B cell (primary cell): ENCODE data around the gene MYG1. TPM values are rescaled to one million over a fixed set of nuclear protein-coding genes. Genes with fewer than 3 reads are reported as not detected.

Experiments used
- ATAC-seq: fragments of 200-7000 bp; cut with Tn5 transposase; one replicate; pipeline ENCODE4 v1.10.0; 2021; ENCODE audit warnings: low read depth, mild to moderate bottlenecking, moderate number of reproducible peaks, moderate library complexity
- CTCF ChIA-PET: fragments of 350-600 bp; sonication (Branson Sonifier 250); formaldehyde crosslinking; loops from one replicate; lab custom pipeline; 2021; ENCODE audit warnings: antibody characterized with exemption, inconsistent platforms; lab: Charles Lee
- POLR2A ChIA-PET: fragments of 350-600 bp; sonication (Branson Sonifier 250); formaldehyde crosslinking; loops from one replicate; lab custom pipeline; 2021; ENCODE audit warnings: antibody characterized with exemption; lab: Charles Lee
- DNase-seq: peaks from one replicate; pipeline ENCODE4 v3.0.0; 2013
- H2AFZ ChIP-seq: 2 replicates; pipeline ENCODE4 v1.6.1; 2012; ENCODE audit warnings: mild to moderate bottlenecking, low read depth, low read length; ENCODE audit not compliant: insufficient read depth, poor library complexity, severe bottlenecking
- H3K27ac ChIP-seq, 2 donors: 1 replicate in 1 of 2; 2 replicates in 1 of 2; pipeline ENCODE4 v1.5.1; 2012 to 2013; ENCODE audit warnings: low read length in 2 of 2, mild to moderate bottlenecking in 2 of 2, moderate library complexity in 1 of 2
- H3K27me3 ChIP-seq, 4 experiments: fragments of 200-600 bp in 1 of 4; sonication (generic) in 1 of 4; replicated peaks in 1 of 4; 1 replicate in 2 of 4; 2 replicates in 2 of 4; pipeline versions ENCODE4 v1.6.1 to v1.7.0; 2013 to 2016; ENCODE audit warnings: low read length in 3 of 4, mild to moderate bottlenecking in 2 of 4, mixed read lengths in 1 of 4, moderate library complexity in 1 of 4; ENCODE audit not compliant: insufficient read depth in 4 of 4, control insufficient read depth in 3 of 4; ENCODE audit errors: control extremely low read depth in 1 of 4
- H3K36me3 ChIP-seq, 2 experiments: replicated peaks in 1 of 2; 1 replicate in 1 of 2; 2 replicates in 1 of 2; pipeline versions ENCODE4 v1.6.1 to v1.7.1; 2013; ENCODE audit warnings: low read length in 1 of 2; ENCODE audit not compliant: insufficient read depth in 2 of 2, control insufficient read depth in 1 of 2; ENCODE audit errors: control extremely low read depth in 1 of 2, extremely low read depth in 1 of 2
- H3K4me1 ChIP-seq, 2 donors: fragments of 200-600 bp in 1 of 2; sonication (generic) in 1 of 2; 1 replicate in 1 of 2; 2 replicates in 1 of 2; pipeline versions ENCODE4 v1.5.1 to v1.6.1; 2013 to 2017; ENCODE audit warnings: low read length in 2 of 2; ENCODE audit not compliant: control insufficient read depth in 2 of 2, insufficient read depth in 2 of 2
- H3K4me2 ChIP-seq: replicated peaks from 2 replicates; pipeline ENCODE3; 2012; ENCODE audit warnings: mild to moderate bottlenecking, low read depth, low read length; ENCODE audit not compliant: poor library complexity, severe bottlenecking
- H3K4me3 ChIP-seq, 5 experiments: fragments of 200-600 bp in 1 of 5; sonication (generic) in 1 of 5; 1 replicate in 3 of 5; 2 replicates in 2 of 5; pipeline versions ENCODE4 v1.5.1 to v1.7.0; 2011 to 2016; ENCODE audit warnings: low read length in 4 of 5, mild to moderate bottlenecking in 4 of 5, low read depth in 2 of 5, control low read depth in 1 of 5, moderate library complexity in 1 of 5; ENCODE audit not compliant: insufficient read depth in 1 of 5; ENCODE audit errors: control extremely low read depth in 1 of 5, extremely low read depth in 1 of 5
- H3K79me2 ChIP-seq: fragments of 200-600 bp; sonication (generic); one replicate; pipeline ENCODE4 v1.6.0; 2016; ENCODE audit warnings: low read length; ENCODE audit not compliant: control insufficient read depth, insufficient read depth
- H3K9ac ChIP-seq: fragments of 200-600 bp; sonication (generic); 2 replicates; pipeline ENCODE4 v1.6.1; 2017; ENCODE audit warnings: mild to moderate bottlenecking, low read length, moderate library complexity
- H3K9me3 ChIP-seq, 3 donors: one replicate each; pipeline versions ENCODE4 v1.6.1 to v1.7.1; 2013; ENCODE audit warnings: low read length in 2 of 3; ENCODE audit not compliant: control insufficient read depth in 2 of 3, insufficient read depth in 1 of 3; ENCODE audit errors: control extremely low read depth in 1 of 3
- H4K20me1 ChIP-seq: 2 replicates; pipeline ENCODE4 v1.6.0; 2012; ENCODE audit warnings: mild to moderate bottlenecking, low read length; ENCODE audit not compliant: insufficient read depth, control insufficient read depth, poor library complexity, severe bottlenecking
- H3K27ac Mint-ChIP-seq: one replicate; pipeline ENCODE4 v1.8.0; 2021; ENCODE audit warnings: mixed read lengths
- H3K27me3 Mint-ChIP-seq: one replicate; pipeline ENCODE4 v1.8.0; 2021; ENCODE audit warnings: mixed read lengths
- H3K4me1 Mint-ChIP-seq: one replicate; pipeline ENCODE4 v1.8.0; 2021; ENCODE audit warnings: mixed read lengths
- H3K4me3 Mint-ChIP-seq: one replicate; pipeline ENCODE4 v1.8.0; 2021; ENCODE audit warnings: mixed read lengths
- H3K9me3 Mint-ChIP-seq: one replicate; pipeline ENCODE4 v1.8.0; 2022; ENCODE audit warnings: mixed read lengths; ENCODE audit not compliant: insufficient read depth
- CTCF ChIP-seq: fragments of 200-600 bp; IDR thresholded peaks from one replicate; pipeline ENCODE4 v1.8.0; 2022; ENCODE audit warnings: antibody characterized with exemption, mild to moderate bottlenecking
- EZH2 ChIP-seq: IDR thresholded peaks from 2 replicates; pipeline ENCODE4 v1.6.1; 2012; ENCODE audit warnings: borderline replicate concordance, low read depth, mild to moderate bottlenecking, moderate library complexity, low read length; ENCODE audit not compliant: insufficient read depth, poor library complexity, severe bottlenecking
- WGBS: methylation state at CpG from one replicate; pipeline ENCODE4 v1.1.5; 2013; ENCODE audit warnings: missing lambda C conversion rate; ENCODE audit not compliant: insufficient coverage; 5-methylcytosine and 5-hydroxymethylcytosine counted together
- intact Hi-C: fragments of 100-400 bp; cut with micrococcal nuclease; formaldehyde crosslinking; loops from one replicate; pipeline ENCODE4 v1.10.0; 2022
- polyA plus RNA-seq: library from polyadenylated mRNA; depleted of rRNA; stranded (reverse); fragments of >200 nt; gene quantifications from 2 replicates; pipeline ENCODE4 v1.2.3, GENCODE V29; 2012
- total RNA-seq, 2 donors: library from RNA; stranded (reverse); fragments of 120-200 nt in 1 of 2; gene quantifications; 1 replicate in 1 of 2; 2 replicates in 1 of 2; pipeline versions ENCODE4 v1.2.3 to v1.2.4, GENCODE V29; 2013 to 2022

MYG1 gene
- total and polyA plus RNA-seq, 2 donors (not counting 1 experiment from before 2014, with no cell fraction given): 46.4 to 48.4 TPM

GRCh38 chr12:53306826-53307225, 7.3 kb downstream of the MYG1 start:
- Mint-ChIP-seq H3K4me3 (no peak overlapping the region), H3K9me3 (no peaks in the 10 kb centered on the region), H3K4me1 (peaks cover 10% of the 10 kb centered on the region), H3K27ac (no peak overlapping the region), H3K27me3 (no peaks in the 10 kb centered on the region)
- ChIA-PET POLR2A (no interaction called here), CTCF (no interaction called here)
- Histone ChIP-seq H3K9me3 (no peaks in the 10 kb centered on the region), H3K9ac (no peak overlapping the region), H3K36me3 (peaks cover 0 to 68% of the 10 kb centered on the region in 2 experiments), H2AFZ (no peak overlapping the region), H3K4me3 (no peak overlapping the region), H3K4me1 (no peaks in the 10 kb centered on the region), H4K20me1 (peaks cover 11% of the 10 kb centered on the region), H3K79me2 (peaks cover 32% of the 10 kb centered on the region), H3K27ac (no peak overlapping the region), H3K27me3 (no peaks in the 10 kb centered on the region), H3K4me2 (no peak overlapping the region)
- TF ChIP-seq EZH2: no peak
- TF ChIP-seq CTCF: no peak
- DNase-seq: no peak
- intact Hi-C loops: no loop called here
- 94% methylated on average over 10 of the region's 10 CpGs for WGBS
- no peak for ATAC-seq

- Histone ChIP-seq H3K27me3 (no peaks in the 10 kb centered on the region), H3K27ac (no peak overlapping the region), H3K36me3 (peaks cover 0 to 55% of the 10 kb centered on the region in 2 experiments), H3K4me2 (no peak overlapping the region), H3K4me1 (no peaks in the 10 kb centered on the region), H2AFZ (no peak overlapping the region), H3K9ac (no peak overlapping the region), H4K20me1 (peaks cover 2% of the 10 kb centered on the region), H3K9me3 (no peaks in the 10 kb centered on the region), H3K4me3 (no peak overlapping the region), H3K79me2 (peaks cover 19% of the 10 kb centered on the region)
- Mint-ChIP-seq H3K4me3 (no peak overlapping the region), H3K27me3 (no peaks in the 10 kb centered on the region), H3K4me1 (peaks cover 1% of the 10 kb centered on the region), H3K9me3 (no peaks in the 10 kb centered on the region), H3K27ac (no peak overlapping the region)
- DNase-seq (no peak), ATAC-seq (no peak)
- CTCF ChIA-PET: interaction anchor here (0.6 to 1.0 kb wide), 3 partner anchors 12 to 95 kb away, joined by 3 read pairs; no protein-coding TSS in a partner anchor
- intact Hi-C loops: no loop called here
- POLR2A ChIA-PET: interaction anchor here (1.1 kb wide), 1 partner anchor 13 kb away, joined by 3 read pairs; the partner anchor contains the start of gene AAAS
- WGBS: 90% methylated on average over 3 of the region's 4 CpGs
- TF ChIP-seq EZH2: no peak
- no peak for TF ChIP-seq CTCF
These were observed 8.8 kb downstream of the MYG1 start for GRCh38 chr12:53308276-53308675.
